Measurements from ENCODE around the gene JTB.

Gene JTB

GRCh38 chr1:153942766-153943549 is 34.5 kb downstream of the JTB start:
- no peak for DNase-seq (ENCODE audit: low spot score)
- no peak for TF ChIP-seq CTCF (IDR thresholded peaks at IDR 0.05; ENCODE audit: extremely low read depth, insufficient read depth, missing control alignments)
- in situ Hi-C loops (cut with MboI; ENCODE audit: low pct_unique_long_range_greater_than_20kb, low sequenced_read_pairs, unreplicated experiment) = no loop called here

GRCh38 chr1:153941826-153942725 is 35.4 kb downstream of the JTB start:
- in situ Hi-C loops (cut with MboI; ENCODE audit: low pct_unique_long_range_greater_than_20kb, low sequenced_read_pairs, unreplicated experiment) = no loop called here
- no peak for TF ChIP-seq CTCF (IDR thresholded peaks at IDR 0.05; ENCODE audit: extremely low read depth, insufficient read depth, missing control alignments)
- DNase-seq (ENCODE audit: low spot score) = no peak

GRCh38 chr1:153940756-153941155 is 36.7 kb downstream of the JTB start:
- in situ Hi-C loops (cut with MboI; ENCODE audit: low pct_unique_long_range_greater_than_20kb, low sequenced_read_pairs, unreplicated experiment) = no loop called here
- no peak for DNase-seq (ENCODE audit: low spot score)
- no peak for TF ChIP-seq CTCF (IDR thresholded peaks at IDR 0.05; ENCODE audit: extremely low read depth, insufficient read depth, missing control alignments)

DNA sequence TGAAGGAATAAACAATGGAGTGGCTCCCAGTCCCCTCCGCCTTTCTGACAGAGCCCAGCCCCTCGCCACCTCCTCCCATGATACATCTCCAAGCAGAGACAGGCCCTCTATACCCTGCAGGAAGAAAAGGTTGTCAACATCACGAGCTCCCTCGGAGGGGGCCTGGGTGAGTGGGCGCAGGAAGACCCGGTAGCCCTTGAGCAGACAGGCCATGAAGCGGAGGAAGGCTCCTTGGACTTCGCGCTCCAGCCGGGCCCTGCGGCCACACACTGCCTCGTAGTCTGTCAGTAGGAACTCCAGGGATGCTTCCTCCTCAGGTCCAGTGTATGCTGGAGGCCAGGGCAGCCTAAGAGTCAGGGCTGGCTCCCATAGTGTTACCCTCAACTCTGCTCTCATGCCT is 38.0 kb downstream of the JTB start:
- TF ChIP-seq CTCF (IDR thresholded peaks at IDR 0.05; ENCODE audit: extremely low read depth, insufficient read depth, missing control alignments) = no peak
- no peak for DNase-seq (ENCODE audit: low spot score)
- in situ Hi-C loops (cut with MboI; ENCODE audit: low pct_unique_long_range_greater_than_20kb, low sequenced_read_pairs, unreplicated experiment) = no loop called here

DNA sequence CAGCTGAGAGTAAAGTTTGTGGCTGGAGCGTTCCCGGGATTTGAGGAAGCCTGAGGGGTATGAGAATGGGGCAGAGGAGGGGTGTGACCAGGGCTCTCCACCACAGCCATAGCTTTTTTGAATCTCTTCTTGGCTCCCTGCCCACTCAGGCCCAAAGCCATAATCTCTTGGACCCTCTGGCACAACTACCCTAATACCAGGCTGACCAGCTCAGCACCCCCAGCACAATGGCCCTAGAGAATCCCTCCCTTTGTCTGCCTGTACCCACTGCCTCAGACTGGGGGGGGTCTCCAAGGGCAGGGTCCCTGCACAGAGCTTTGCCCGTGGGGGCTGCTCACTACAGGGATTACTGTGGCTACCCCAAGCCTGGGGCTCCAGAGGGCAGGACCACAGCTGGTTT is 38.5 kb downstream of the JTB start:
- no peak for DNase-seq (ENCODE audit: low spot score)
- TF ChIP-seq CTCF (IDR thresholded peaks at IDR 0.05; ENCODE audit: extremely low read depth, insufficient read depth, missing control alignments) = no peak
- in situ Hi-C loops (cut with MboI; ENCODE audit: low pct_unique_long_range_greater_than_20kb, low sequenced_read_pairs, unreplicated experiment) = no loop called here

GRCh38 chr1:153937331-153937730 is 40.1 kb downstream of the JTB start:
- no peak for TF ChIP-seq CTCF (IDR thresholded peaks at IDR 0.05; ENCODE audit: extremely low read depth, insufficient read depth, missing control alignments)
- in situ Hi-C loops (cut with MboI; ENCODE audit: low pct_unique_long_range_greater_than_20kb, low sequenced_read_pairs, unreplicated experiment) = no loop called here
- no peak for DNase-seq (ENCODE audit: low spot score)
